SK-N-SH (cell line): Measurements from ENCODE around the gene UST.

Experiments
- FOXJ3 ChIP-seq: sonication (generic); formaldehyde crosslinking; IDR thresholded peaks from 2 replicates; pipeline ENCODE4 v1.5.1; 2020; ENCODE audit warnings: mild to moderate bottlenecking, missing genetic modification reagents
- RCOR1 ChIP-seq: fragments of 150-350 bp; IDR thresholded peaks from 2 replicates; pipeline ENCODE4 v1.6.1; 2017; ENCODE audit warnings: antibody characterized with exemption, low read length
- TF ChIP-seq, protein P1 (sequence below): fragments of 150-350 bp; IDR thresholded peaks from 2 replicates; pipeline ENCODE4 v1.6.1; 2017; ENCODE audit warnings: antibody characterized with exemption, low read length, low read depth, borderline replicate concordance
- TF ChIP-seq, protein P2 (sequence below): fragments of 200-600 bp; sonication (generic); IDR thresholded peaks from 2 replicates; pipeline ENCODE4 v1.6.1; 2017; ENCODE audit warnings: antibody characterized with exemption, mild to moderate bottlenecking, moderate library complexity

GRCh38 chr6:148906386-148906785 is 159.6 kb downstream of the UST start:
- TF ChIP-seq, protein P1, sequence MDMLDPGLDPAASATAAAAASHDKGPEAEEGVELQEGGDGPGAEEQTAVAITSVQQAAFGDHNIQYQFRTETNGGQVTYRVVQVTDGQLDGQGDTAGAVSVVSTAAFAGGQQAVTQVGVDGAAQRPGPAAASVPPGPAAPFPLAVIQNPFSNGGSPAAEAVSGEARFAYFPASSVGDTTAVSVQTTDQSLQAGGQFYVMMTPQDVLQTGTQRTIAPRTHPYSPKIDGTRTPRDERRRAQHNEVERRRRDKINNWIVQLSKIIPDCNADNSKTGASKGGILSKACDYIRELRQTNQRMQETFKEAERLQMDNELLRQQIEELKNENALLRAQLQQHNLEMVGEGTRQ = no peak
- TF ChIP-seq, protein P2, sequence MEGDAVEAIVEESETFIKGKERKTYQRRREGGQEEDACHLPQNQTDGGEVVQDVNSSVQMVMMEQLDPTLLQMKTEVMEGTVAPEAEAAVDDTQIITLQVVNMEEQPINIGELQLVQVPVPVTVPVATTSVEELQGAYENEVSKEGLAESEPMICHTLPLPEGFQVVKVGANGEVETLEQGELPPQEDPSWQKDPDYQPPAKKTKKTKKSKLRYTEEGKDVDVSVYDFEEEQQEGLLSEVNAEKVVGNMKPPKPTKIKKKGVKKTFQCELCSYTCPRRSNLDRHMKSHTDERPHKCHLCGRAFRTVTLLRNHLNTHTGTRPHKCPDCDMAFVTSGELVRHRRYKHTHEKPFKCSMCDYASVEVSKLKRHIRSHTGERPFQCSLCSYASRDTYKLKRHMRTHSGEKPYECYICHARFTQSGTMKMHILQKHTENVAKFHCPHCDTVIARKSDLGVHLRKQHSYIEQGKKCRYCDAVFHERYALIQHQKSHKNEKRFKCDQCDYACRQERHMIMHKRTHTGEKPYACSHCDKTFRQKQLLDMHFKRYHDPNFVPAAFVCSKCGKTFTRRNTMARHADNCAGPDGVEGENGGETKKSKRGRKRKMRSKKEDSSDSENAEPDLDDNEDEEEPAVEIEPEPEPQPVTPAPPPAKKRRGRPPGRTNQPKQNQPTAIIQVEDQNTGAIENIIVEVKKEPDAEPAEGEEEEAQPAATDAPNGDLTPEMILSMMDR = no peak
- TF ChIP-seq RCOR1 = no peak
- no peak for TF ChIP-seq FOXJ3
